ENCODE results near the gene TUBGCP5.

TUBGCP5 gene

GRCh38 chr15:22974745-22975144, 64.6 kb downstream of the TUBGCP5 start:
- Histone ChIP-seq H3K9ac (ENCODE audit: insufficient read length) (no peak overlapping the region), H3K4me3 (no peak overlapping the region), H3K27ac (no peak overlapping the region), H3K36me3 (ENCODE audit: insufficient read depth, low read length) (no peaks in the 10 kb centered on the region), H3K9me3 (ENCODE audit: low read depth, low read length) (peaks cover 5% of the 10 kb centered on the region; the same call in 1 of the 2 replicates)
- TF ChIP-seq EZH2 (IDR thresholded peaks at IDR 0.05) (no peak), FOXP2 (optimal IDR thresholded peaks at IDR 0.05; ENCODE audit: control extremely low read depth, extremely low read length, insufficient read depth) (no peak), POLR2AphosphoS5 (IDR thresholded peaks at IDR 0.05; ENCODE audit: borderline replicate concordance, low read depth, low read length) (no peak)
- DNase-seq (ENCODE audit: low read depth, low spot score) = no peak

DNA sequence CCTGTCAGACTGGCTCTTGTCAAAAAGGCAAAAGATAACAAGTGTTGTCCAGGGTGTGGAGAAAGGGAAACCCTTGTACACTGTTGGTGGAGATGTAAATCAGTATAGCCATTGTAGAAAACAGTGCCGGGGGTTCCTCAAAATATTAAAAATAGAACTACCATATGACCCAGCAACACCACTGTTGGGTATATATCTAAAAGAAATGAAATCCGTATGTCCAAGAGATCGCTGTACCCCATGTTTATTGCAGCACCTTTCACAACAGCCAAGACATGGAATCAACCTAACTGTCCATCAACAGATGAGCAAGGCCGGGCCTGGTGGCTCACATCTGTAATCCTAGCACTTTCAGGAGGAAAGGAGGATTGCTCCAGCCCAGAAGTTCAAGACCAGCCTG, 65.4 kb downstream of the TUBGCP5 start:
- Histone ChIP-seq H3K36me3 (ENCODE audit: insufficient read depth, low read length) (no peaks in the 10 kb centered on the region; the same call in 1 of the 2 replicates), H3K9ac (ENCODE audit: insufficient read length) (no peak overlapping the region), H3K9me3 (ENCODE audit: low read depth, low read length) (peaks cover 5% of the 10 kb centered on the region; the same call in 1 of the 2 replicates), H3K27ac (no peak overlapping the region), H3K4me3 (no peak overlapping the region)
- no peak for TF ChIP-seq POLR2AphosphoS5 (IDR thresholded peaks at IDR 0.05; ENCODE audit: borderline replicate concordance, low read depth, low read length)
- TF ChIP-seq EZH2 (IDR thresholded peaks at IDR 0.05) = no peak
- TF ChIP-seq FOXP2 (optimal IDR thresholded peaks at IDR 0.05; ENCODE audit: control extremely low read depth, extremely low read length, insufficient read depth) = no peak
- DNase-seq (ENCODE audit: low read depth, low spot score) = no peak

GRCh38 chr15:22973286-22973685, 66.1 kb downstream of the TUBGCP5 start:
- no peak overlapping the region for H3K4me3 ChIP-seq
- no peaks in the 10 kb centered on the region; the same call in 1 of the 2 replicates for H3K36me3 ChIP-seq (ENCODE audit: insufficient read depth, low read length)
- no peak for DNase-seq (ENCODE audit: low read depth, low spot score)
- no peak overlapping the region for H3K27ac ChIP-seq
- peaks cover 5% of the 10 kb centered on the region; the same call in 1 of the 2 replicates for H3K9me3 ChIP-seq (ENCODE audit: low read depth, low read length)
- no peak overlapping the region for H3K9ac ChIP-seq (ENCODE audit: insufficient read length)
- TF ChIP-seq FOXP2 (optimal IDR thresholded peaks at IDR 0.05; ENCODE audit: control extremely low read depth, extremely low read length, insufficient read depth) = no peak
- TF ChIP-seq EZH2 (IDR thresholded peaks at IDR 0.05) = no peak
- TF ChIP-seq POLR2AphosphoS5 (IDR thresholded peaks at IDR 0.05; ENCODE audit: borderline replicate concordance, low read depth, low read length) = no peak

DNA sequence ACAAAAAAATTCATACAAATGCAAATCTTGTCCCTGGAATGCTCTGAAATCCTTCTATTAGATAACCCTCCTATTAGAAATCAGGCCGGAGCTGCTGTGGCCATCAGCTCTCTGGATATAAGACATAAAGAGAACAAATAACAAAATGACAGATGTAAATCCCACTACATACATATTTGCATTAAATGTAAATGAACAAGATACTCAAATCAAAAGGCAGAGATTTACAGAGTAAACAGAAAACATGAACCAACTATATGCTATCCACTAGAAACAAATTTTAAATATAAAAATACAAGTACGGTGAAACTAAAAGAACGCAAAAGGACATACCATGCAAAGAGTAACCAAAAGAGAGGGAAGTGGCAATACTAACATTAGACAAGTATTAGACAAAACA, 69.9 kb downstream of the TUBGCP5 start:
- H3K4me3 ChIP-seq = no peak overlapping the region
- no peak for DNase-seq (ENCODE audit: low read depth, low spot score)
- no peak overlapping the region for H3K27ac ChIP-seq
- H3K36me3 ChIP-seq (ENCODE audit: insufficient read depth, low read length) = no peaks in the 10 kb centered on the region; the same call in 1 of the 2 replicates
- H3K9ac ChIP-seq (ENCODE audit: insufficient read length) = no peak overlapping the region
- H3K9me3 ChIP-seq (ENCODE audit: low read depth, low read length) = peaks cover 5% of the 10 kb centered on the region; the same call in 1 of the 2 replicates
- TF ChIP-seq FOXP2 (optimal IDR thresholded peaks at IDR 0.05; ENCODE audit: control extremely low read depth, extremely low read length, insufficient read depth) (no peak), EZH2 (IDR thresholded peaks at IDR 0.05) (no peak), POLR2AphosphoS5 (IDR thresholded peaks at IDR 0.05; ENCODE audit: borderline replicate concordance, low read depth, low read length) (no peak)

GRCh38 chr15:22968366-22968765, 71.0 kb downstream of the TUBGCP5 start:
- H3K36me3 ChIP-seq (ENCODE audit: insufficient read depth, low read length) = no peaks in the 10 kb centered on the region; the same call in 1 of the 2 replicates
- DNase-seq (ENCODE audit: low read depth, low spot score) = no peak
- H3K27ac ChIP-seq = no peak overlapping the region
- H3K9ac ChIP-seq (ENCODE audit: insufficient read length) = no peak overlapping the region
- TF ChIP-seq EZH2 (IDR thresholded peaks at IDR 0.05) (no peak), FOXP2 (optimal IDR thresholded peaks at IDR 0.05; ENCODE audit: control extremely low read depth, extremely low read length, insufficient read depth) (no peak), POLR2AphosphoS5 (IDR thresholded peaks at IDR 0.05; ENCODE audit: borderline replicate concordance, low read depth, low read length) (no peak)
- H3K4me3 ChIP-seq = no peak overlapping the region
- H3K9me3 ChIP-seq (ENCODE audit: low read depth, low read length) = peaks cover 5% of the 10 kb centered on the region; the same call in 1 of the 2 replicates

DNA sequence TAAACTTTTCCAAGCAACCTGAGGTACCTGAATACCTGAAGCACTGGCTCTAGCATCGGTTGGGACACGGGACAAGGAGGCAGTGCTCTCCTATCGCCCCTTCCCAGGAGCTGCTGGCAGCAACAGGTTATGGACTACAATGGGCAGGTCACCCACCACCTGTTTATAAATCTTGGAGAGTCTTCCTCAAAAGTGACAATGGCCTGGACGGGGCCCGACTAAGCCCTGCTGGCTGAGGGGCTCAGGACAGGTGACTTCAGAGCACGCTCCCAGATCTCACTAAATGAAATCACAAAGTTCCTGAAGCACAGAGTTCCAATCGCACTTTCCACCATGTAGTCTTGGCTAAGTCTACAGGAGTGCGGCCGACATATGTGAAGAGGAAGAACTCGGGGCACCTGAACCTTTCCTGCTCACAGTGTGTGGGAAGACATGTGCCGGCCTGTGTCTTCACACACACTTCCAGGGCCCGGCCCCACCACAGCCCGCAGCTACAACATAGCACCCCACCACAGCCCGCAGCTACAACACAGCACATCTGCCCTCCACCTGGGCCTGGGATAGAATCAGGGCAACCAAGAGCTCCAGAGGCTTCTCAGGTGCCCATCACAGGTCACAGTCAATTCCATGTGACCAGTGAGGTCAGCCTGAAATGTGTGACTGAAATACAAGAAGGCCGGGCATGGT, 72.1 kb downstream of the TUBGCP5 start:
- no peak for TF ChIP-seq FOXP2 (optimal IDR thresholded peaks at IDR 0.05; ENCODE audit: control extremely low read depth, extremely low read length, insufficient read depth)
- TF ChIP-seq POLR2AphosphoS5 (IDR thresholded peaks at IDR 0.05; ENCODE audit: borderline replicate concordance, low read depth, low read length) = no peak
- no peak for TF ChIP-seq EZH2 (IDR thresholded peaks at IDR 0.05)
- H3K4me3 ChIP-seq = no peak overlapping the region
- peaks cover 5% of the 10 kb centered on the region; the same call in 1 of the 2 replicates for H3K9me3 ChIP-seq (ENCODE audit: low read depth, low read length)
- no peaks in the 10 kb centered on the region; the same call in 1 of the 2 replicates for H3K36me3 ChIP-seq (ENCODE audit: insufficient read depth, low read length)
- H3K9ac ChIP-seq (ENCODE audit: insufficient read length) = no peak overlapping the region
- no peak for DNase-seq (ENCODE audit: low read depth, low spot score)
- H3K27ac ChIP-seq = no peak overlapping the region

GRCh38 chr15:22966321-22967083, 72.9 kb downstream of the TUBGCP5 start:
- no peak overlapping the region for H3K4me3 ChIP-seq
- TF ChIP-seq EZH2 (IDR thresholded peaks at IDR 0.05) = no peak
- TF ChIP-seq POLR2AphosphoS5 (IDR thresholded peaks at IDR 0.05; ENCODE audit: borderline replicate concordance, low read depth, low read length) = no peak
- no peak for TF ChIP-seq FOXP2 (optimal IDR thresholded peaks at IDR 0.05; ENCODE audit: control extremely low read depth, extremely low read length, insufficient read depth)
- no peaks in the 10 kb centered on the region; the same call in 1 of the 2 replicates for H3K36me3 ChIP-seq (ENCODE audit: insufficient read depth, low read length)
- H3K9ac ChIP-seq (ENCODE audit: insufficient read length) = no peak overlapping the region
- peaks cover 5% of the 10 kb centered on the region; the same call in 1 of the 2 replicates for H3K9me3 ChIP-seq (ENCODE audit: low read depth, low read length)
- H3K27ac ChIP-seq = no peak overlapping the region
- no peak for DNase-seq (ENCODE audit: low read depth, low spot score)

DNA sequence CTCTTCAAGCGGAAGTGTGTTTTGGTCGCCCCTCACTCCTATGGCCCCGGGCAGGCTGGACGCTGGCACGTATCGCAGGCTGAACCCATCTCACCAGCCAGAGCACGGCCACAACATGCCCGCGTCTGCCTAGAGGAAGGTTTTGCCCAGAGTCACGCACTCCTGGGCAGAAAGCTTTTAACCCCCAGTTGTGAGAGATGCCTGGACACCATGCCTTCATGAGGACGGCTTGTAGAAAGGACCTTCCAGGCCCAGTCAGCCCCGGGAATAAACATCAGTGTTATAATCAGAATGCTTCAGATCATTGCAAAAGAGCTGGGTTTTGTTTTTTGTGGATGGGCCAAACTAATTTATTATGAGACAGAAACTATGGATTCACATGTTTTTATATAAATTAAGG, 75.7 kb downstream of the TUBGCP5 start:
- no peaks in the 10 kb centered on the region for H3K9me3 ChIP-seq (ENCODE audit: low read depth, low read length)
- H3K9ac ChIP-seq (ENCODE audit: insufficient read length) = no peak overlapping the region
- no peak overlapping the region for H3K27ac ChIP-seq
- DNase-seq (ENCODE audit: low read depth, low spot score) = no peak
- no peak for TF ChIP-seq POLR2AphosphoS5 (IDR thresholded peaks at IDR 0.05; ENCODE audit: borderline replicate concordance, low read depth, low read length)
- no peak for TF ChIP-seq FOXP2 (optimal IDR thresholded peaks at IDR 0.05; ENCODE audit: control extremely low read depth, extremely low read length, insufficient read depth)
- no peak for TF ChIP-seq EZH2 (IDR thresholded peaks at IDR 0.05)
- H3K36me3 ChIP-seq (ENCODE audit: insufficient read depth, low read length) = no peaks in the 10 kb centered on the region
- no peak overlapping the region for H3K4me3 ChIP-seq
